Loucy (cell line): ENCODE results near the gene B4GALNT3.

ENCODE experiments used
- EZH2phosphoT487 ChIP-seq: fragments of 200-600 bp; IDR thresholded peaks from 2 replicates; pipeline ENCODE4 v1.6.1; 2018; ENCODE audit warnings: antibody characterized with exemption, mild to moderate bottlenecking, moderate library complexity, borderline replicate concordance
- TF ChIP-seq, protein P1 (sequence below): fragments of 200-600 bp; sonication (generic); conservative IDR thresholded peaks from 2 replicates; pipeline ENCODE4 v1.5.1; 2014; ENCODE audit warnings: mild to moderate bottlenecking, antibody characterized with exemption, low read length

DNA sequence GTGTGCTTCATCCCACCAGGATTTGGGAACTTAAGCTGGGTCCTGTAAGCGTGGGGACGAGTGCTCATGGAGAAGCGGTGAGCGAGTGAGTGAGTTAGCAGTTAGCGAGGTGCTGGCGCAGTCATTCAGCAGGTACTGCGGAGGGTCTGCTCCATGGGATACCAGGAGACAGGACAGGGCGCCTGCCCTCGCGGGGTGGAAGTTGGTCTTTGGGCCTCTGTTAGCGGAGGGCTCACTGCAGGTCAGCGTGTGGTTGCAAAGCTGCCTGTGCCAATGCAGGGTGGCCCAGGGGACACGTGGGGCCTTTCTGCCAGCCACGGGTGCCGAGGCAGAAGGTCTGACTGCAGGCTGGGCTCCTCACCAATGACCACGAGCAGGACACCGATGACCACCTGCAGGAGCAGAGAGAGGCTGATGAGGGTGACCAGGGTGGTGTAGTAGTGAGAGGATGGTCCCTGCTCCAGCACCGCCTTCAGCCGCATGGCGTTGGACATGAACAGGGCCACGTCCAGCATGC is 105.9 kb downstream of the B4GALNT3 start:
- TF ChIP-seq, protein P1, sequence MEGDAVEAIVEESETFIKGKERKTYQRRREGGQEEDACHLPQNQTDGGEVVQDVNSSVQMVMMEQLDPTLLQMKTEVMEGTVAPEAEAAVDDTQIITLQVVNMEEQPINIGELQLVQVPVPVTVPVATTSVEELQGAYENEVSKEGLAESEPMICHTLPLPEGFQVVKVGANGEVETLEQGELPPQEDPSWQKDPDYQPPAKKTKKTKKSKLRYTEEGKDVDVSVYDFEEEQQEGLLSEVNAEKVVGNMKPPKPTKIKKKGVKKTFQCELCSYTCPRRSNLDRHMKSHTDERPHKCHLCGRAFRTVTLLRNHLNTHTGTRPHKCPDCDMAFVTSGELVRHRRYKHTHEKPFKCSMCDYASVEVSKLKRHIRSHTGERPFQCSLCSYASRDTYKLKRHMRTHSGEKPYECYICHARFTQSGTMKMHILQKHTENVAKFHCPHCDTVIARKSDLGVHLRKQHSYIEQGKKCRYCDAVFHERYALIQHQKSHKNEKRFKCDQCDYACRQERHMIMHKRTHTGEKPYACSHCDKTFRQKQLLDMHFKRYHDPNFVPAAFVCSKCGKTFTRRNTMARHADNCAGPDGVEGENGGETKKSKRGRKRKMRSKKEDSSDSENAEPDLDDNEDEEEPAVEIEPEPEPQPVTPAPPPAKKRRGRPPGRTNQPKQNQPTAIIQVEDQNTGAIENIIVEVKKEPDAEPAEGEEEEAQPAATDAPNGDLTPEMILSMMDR = no peak
- TF ChIP-seq EZH2phosphoT487 = no peak
